ENCODE results near the gene DRGX. TPM values are rescaled to one million over a fixed set of nuclear protein-coding genes. Genes with fewer than 3 reads are reported as not detected.
A peak's percentile ranks its signal among the peaks of the same experiment; 100 is the strongest.

DRGX gene
- total and polyA plus RNA-seq, 2 experiments from 2014 or later = not detected

DNA sequence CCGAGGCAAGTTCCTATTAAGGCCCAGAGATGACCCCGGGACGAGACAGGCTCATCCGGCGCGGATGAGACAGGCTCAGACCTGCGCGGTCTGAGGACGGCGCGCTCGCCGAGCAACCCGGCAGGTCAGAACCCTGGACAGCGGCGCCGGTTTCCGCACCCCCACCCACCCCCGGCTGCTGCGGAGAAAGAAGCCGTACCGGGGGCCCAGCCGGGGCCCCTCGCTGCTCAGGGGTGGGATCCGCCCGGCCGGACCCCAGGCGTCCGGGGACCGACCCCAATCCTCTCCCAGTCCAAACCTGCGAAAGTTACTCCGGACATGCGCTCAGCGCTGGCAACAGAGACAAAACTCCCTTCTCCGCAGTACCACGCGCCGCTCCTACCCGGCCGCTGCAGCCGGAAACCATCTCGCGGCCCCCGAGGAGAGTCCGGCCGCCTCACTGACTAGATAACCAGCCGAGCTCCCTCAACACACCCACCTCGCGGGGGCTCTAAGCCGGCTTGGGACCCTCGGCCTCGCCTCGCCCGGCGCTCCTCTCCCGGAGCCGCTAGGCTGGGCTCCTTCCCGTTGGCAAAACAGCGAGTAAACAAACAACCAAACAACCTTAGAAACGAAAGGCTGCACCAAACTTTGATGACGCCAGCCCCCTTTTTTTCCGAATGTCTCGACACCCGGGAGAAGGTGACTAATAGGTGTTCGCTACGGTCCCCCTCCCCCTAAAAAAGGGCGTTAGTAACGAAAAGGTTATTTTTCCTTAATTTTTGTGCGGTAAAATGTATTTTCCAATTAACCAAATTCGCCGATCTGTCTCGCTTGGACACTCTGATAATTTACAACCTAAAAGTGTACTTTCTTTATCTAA lies 2.3 kb upstream of the DRGX start:
- DNase-seq (ENCODE audit: low spot score) = peak; percentile 76
- 3% methylated on average over 70 of the region's 72 CpGs for WGBS (ENCODE audit: low lambda C conversion rate, missing lambda C conversion rate)
- Histone ChIP-seq H3K27ac (no peak overlapping the region), H3K9me2 (replicated peaks; ENCODE audit: insufficient read depth) (no peaks in the 10 kb centered on the region), H3K4me3 (no peak overlapping the region), H3K27me3 (peaks cover 99% of the 10 kb centered on the region), H4K20me1 (ENCODE audit: insufficient read depth, poor library complexity, severe bottlenecking) (no peaks in the 10 kb centered on the region), H3K9me3 (ENCODE audit: low read depth) (no peaks in the 10 kb centered on the region), H3K4me2 (peak overlapping the region; percentile 98), H2AFZ (no peak overlapping the region), H3K79me2 (no peaks in the 10 kb centered on the region), H3K4me1 (ENCODE audit: insufficient read depth) (no peaks in the 10 kb centered on the region), H3K36me3 (replicated peaks; ENCODE audit: insufficient read depth, low read depth) (no peaks in the 10 kb centered on the region)
- TF ChIP-seq, protein P1, sequence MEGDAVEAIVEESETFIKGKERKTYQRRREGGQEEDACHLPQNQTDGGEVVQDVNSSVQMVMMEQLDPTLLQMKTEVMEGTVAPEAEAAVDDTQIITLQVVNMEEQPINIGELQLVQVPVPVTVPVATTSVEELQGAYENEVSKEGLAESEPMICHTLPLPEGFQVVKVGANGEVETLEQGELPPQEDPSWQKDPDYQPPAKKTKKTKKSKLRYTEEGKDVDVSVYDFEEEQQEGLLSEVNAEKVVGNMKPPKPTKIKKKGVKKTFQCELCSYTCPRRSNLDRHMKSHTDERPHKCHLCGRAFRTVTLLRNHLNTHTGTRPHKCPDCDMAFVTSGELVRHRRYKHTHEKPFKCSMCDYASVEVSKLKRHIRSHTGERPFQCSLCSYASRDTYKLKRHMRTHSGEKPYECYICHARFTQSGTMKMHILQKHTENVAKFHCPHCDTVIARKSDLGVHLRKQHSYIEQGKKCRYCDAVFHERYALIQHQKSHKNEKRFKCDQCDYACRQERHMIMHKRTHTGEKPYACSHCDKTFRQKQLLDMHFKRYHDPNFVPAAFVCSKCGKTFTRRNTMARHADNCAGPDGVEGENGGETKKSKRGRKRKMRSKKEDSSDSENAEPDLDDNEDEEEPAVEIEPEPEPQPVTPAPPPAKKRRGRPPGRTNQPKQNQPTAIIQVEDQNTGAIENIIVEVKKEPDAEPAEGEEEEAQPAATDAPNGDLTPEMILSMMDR (IDR thresholded peaks at IDR 0.05; ENCODE audit: poor library complexity) = no peak
- TF ChIP-seq EZH2 (IDR thresholded peaks at IDR 0.05; ENCODE audit: borderline replicate concordance) (peak; percentile 93), EZH2phosphoT487 (IDR thresholded peaks at IDR 0.05; ENCODE audit: low read depth, severe bottlenecking, unreplicated experiment) (peak; percentile 76)

DNA sequence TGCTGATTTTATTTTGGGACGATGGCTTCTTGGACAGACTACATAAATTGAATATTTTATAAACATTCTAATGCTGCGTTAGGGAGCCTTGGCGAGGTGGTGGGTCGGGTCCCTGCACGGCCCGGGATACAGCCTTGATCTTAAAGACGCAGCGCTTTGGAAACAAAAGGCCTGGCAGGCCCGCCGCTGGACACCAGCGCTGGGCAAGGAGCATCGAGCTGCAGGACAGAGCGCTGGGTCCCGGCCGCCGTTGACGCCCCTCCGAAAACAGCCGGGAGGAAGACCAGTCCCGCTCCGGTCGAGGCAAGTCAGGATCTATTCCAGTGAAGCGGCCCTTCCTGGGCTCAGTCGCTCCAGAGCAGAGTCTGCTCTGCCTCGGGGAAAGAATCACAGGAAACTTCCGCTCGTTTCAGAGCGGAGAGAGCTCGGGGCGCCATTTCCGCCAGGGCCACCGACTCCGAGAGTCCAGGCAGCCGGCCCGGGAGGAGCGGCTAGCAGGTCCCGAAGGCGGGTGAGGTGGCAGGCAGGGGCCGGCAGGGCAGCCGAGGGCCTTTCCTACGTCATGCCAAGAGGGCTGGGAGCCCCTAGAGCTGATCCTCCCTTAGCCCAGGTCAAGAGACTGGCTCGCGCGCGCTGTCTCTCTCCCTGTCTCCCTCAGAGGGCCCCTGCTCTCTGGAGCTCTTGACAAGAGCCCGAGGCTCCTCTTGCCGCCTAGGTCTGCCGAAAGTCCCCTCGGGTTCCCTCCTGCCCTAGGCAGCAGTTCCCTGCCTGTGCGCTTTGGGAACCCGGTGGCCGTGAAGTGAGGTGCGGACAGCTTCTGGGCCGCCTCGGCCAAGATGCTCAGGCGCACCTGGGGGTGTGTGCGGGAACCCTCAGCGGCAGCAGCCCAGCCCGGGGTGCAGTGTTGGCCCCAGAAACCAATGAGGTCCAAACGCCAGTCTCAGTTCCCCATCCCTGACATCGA lies 1.4 kb upstream of the DRGX start:
- Histone ChIP-seq H3K9me3 (ENCODE audit: low read depth) (no peaks in the 10 kb centered on the region), H2AFZ (no peak overlapping the region), H3K9me2 (replicated peaks; ENCODE audit: insufficient read depth) (no peaks in the 10 kb centered on the region), H3K79me2 (no peaks in the 10 kb centered on the region), H4K20me1 (ENCODE audit: insufficient read depth, poor library complexity, severe bottlenecking) (no peaks in the 10 kb centered on the region), H3K4me1 (ENCODE audit: insufficient read depth) (no peaks in the 10 kb centered on the region), H3K27me3 (peaks cover 99% of the 10 kb centered on the region), H3K36me3 (replicated peaks; ENCODE audit: insufficient read depth, low read depth) (no peaks in the 10 kb centered on the region), H3K4me2 (peak overlapping the region; percentile 98), H3K4me3 (no peak overlapping the region), H3K27ac (no peak overlapping the region)
- DNase-seq (ENCODE audit: low spot score) = no peak
- TF ChIP-seq EZH2 (IDR thresholded peaks at IDR 0.05; ENCODE audit: borderline replicate concordance) (peak; percentile 59), EZH2phosphoT487 (IDR thresholded peaks at IDR 0.05; ENCODE audit: low read depth, severe bottlenecking, unreplicated experiment) (no peak)
- WGBS (ENCODE audit: low lambda C conversion rate, missing lambda C conversion rate) = 4% methylated on average over 60 of the region's 61 CpGs

DNA sequence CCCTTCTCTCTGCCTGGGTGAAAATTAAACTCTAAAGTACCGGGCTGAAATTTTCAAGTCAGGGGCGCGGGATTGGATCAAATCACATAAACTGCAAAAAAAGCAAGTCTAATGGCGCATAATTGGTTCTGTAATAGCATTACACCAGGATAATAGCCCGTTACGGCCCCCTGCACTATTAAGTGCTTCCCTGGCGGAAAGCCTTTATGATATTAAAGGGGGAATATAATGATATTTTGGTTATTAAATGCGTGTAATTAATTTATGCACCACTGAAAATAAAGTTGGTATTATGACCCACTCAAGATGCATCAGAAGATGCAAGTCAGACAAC lies 744 bp upstream of the DRGX start:
- Histone ChIP-seq H3K36me3 (replicated peaks; ENCODE audit: insufficient read depth, low read depth) (no peaks in the 10 kb centered on the region), H3K27me3 (peaks cover 99% of the 10 kb centered on the region), H3K9me2 (replicated peaks; ENCODE audit: insufficient read depth) (no peaks in the 10 kb centered on the region), H2AFZ (no peak overlapping the region), H3K9me3 (ENCODE audit: low read depth) (no peaks in the 10 kb centered on the region), H3K4me1 (ENCODE audit: insufficient read depth) (no peaks in the 10 kb centered on the region), H3K27ac (no peak overlapping the region), H3K79me2 (no peaks in the 10 kb centered on the region), H3K4me2 (no peak overlapping the region), H4K20me1 (ENCODE audit: insufficient read depth, poor library complexity, severe bottlenecking) (no peaks in the 10 kb centered on the region), H3K4me3 (no peak overlapping the region)
- 30% methylated on average over 8 of the region's 8 CpGs for WGBS (ENCODE audit: low lambda C conversion rate, missing lambda C conversion rate)
- TF ChIP-seq, protein P1 (IDR thresholded peaks at IDR 0.05; ENCODE audit: poor library complexity) = no peak
- TF ChIP-seq EZH2phosphoT487 (IDR thresholded peaks at IDR 0.05; ENCODE audit: low read depth, severe bottlenecking, unreplicated experiment) = peak; percentile 29
- TF ChIP-seq EZH2 (IDR thresholded peaks at IDR 0.05; ENCODE audit: borderline replicate concordance) = peak; percentile 38
- DNase-seq (ENCODE audit: low spot score) = no peak
